Stimulated activated effector memory CD8-positive, alpha-beta T cell treated with anti-CD3 and anti-CD28 coated beads, Interleukin-12 subunit alpha, Interleukin-12 subunit beta, amount 100 ng/mL, for 72 hours (primary cell): ENCODE data around the gene SLC2A4.
"Not testable (repeated sequence)": the region's sequence is repeated elsewhere in the genome, so short reads cannot be mapped to it uniquely, and the experiment has no call there.

ENCODE experiments used
- ATAC-seq: fragments of 150-1000 bp; cut with Tn5 transposase; 2 replicates; pipeline ENCODE4 v1.10.0; 2021
- DNase-seq, 2 donors: peaks; one replicate each; pipeline ENCODE4 v3.0.0; 2021 to 2022; ENCODE audit warnings: low spot score in 2 of 2
- H3K27ac Mint-ChIP-seq: one replicate; pipeline ENCODE4 v1.8.0; 2022; ENCODE audit warnings: mild to moderate bottlenecking, mixed read lengths
- H3K36me3 Mint-ChIP-seq: one replicate; pipeline ENCODE4 v1.8.0; 2022; ENCODE audit warnings: mild to moderate bottlenecking, mixed read lengths
- H3K4me1 Mint-ChIP-seq: one replicate; pipeline ENCODE4 v1.8.0; 2022; ENCODE audit warnings: mixed read lengths
- H3K4me3 Mint-ChIP-seq: one replicate; pipeline ENCODE4 v1.8.0; 2022; ENCODE audit warnings: mild to moderate bottlenecking, mixed read lengths
- H3K9me3 Mint-ChIP-seq: one replicate; pipeline ENCODE4 v1.8.0; 2022; ENCODE audit warnings: mixed read lengths

The SLC2A4 gene

DNA sequence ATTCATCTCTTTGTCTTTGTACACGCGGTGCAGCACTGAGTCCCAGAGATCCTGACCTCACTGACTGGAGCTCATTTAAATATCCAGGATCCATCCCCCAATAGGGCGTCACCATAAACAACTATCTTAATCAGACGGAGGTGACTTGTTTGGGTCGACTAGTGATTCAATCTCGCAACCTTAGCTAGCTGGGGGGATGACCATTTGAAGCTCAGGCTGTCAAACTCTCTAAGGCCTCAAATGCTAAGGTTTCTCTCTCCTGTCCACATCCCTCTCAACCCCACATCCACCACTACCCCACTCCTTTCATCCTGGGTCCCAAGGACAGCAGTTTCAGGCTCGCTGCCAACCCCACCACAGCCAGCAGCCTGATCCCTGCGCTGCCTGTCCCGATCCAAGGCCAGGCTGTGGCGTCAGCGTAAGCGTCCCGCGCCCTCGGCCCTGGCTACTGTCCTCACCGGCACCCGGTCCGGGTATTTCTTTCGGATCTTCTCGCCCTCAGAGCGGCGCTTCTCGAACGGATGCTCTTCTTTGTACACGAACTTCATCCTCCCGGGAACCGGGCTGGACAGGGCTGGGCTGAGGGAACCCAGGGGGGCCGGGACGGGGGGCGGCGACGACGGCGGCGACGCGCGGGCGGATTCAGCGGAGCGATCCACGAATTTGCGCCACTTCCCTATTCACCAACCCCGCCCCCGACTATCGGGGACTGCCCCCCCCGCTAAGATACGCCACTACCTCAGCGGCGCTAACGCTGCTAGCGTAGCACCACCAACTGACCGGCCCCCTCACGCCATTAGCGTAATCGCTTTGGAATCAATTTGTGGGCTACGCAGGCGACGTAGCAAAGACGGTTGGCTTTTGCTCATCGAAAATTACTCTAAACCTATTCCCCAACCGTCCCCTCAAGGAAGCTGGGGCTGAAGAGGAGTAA is 39.5 kb upstream of the SLC2A4 start, which contains the start of gene GABARAP:
Gene GABARAP, minus strand, starts transcription at position 667 of the 934 bp plus-strand sequence. Its CDS starts 119 bp downstream, at position 548.
- Mint-ChIP-seq H3K4me1 (peaks cover 59% of the 10 kb centered on the region), H3K4me3 (peak within 1 kb of the TSS; percentile 99), H3K36me3 (peaks cover 96% of the 10 kb centered on the region), H3K27ac (peak within 1 kb of the TSS; percentile 99), H3K9me3 (no peaks in the 10 kb centered on the region)
- ATAC-seq (peak; percentile 59), DNase-seq (peak; percentile 87 to 97)

GRCh38 chr17:7242717-7243452 is 38.6 kb upstream of the SLC2A4 start:
- ATAC-seq (peak; percentile 68), DNase-seq (peak; percentile 88 to 97)
- peak overlapping the region; percentile 99 for H3K4me3 Mint-ChIP-seq
- H3K9me3 Mint-ChIP-seq = no peaks in the 10 kb centered on the region
- H3K4me1 Mint-ChIP-seq = peaks cover 54% of the 10 kb centered on the region
- H3K27ac Mint-ChIP-seq = peak overlapping the region; percentile 99
- peaks cover 94% of the 10 kb centered on the region for H3K36me3 Mint-ChIP-seq

DNA sequence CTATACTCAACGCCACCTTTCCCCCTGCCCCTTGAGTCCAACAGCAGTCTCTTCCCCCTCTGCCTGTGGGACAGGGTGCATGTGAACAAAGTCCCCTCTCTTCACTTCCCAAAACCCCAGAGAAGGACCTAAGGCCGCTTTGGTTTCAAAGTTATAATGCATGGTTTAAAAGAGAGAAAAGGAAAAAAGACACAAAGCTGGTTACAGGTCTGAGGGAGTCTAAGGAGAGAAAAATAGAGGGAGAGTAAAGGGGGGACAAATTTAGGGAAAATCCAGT is 38.1 kb upstream of the SLC2A4 start:
- peaks cover 95% of the 10 kb centered on the region for H3K36me3 Mint-ChIP-seq
- H3K4me1 Mint-ChIP-seq = peaks cover 55% of the 10 kb centered on the region
- ATAC-seq (no peak), DNase-seq (no peak)
- peak overlapping the region; percentile 99 for H3K27ac Mint-ChIP-seq
- peak overlapping the region; percentile 99 for H3K4me3 Mint-ChIP-seq
- H3K9me3 Mint-ChIP-seq = no peaks in the 10 kb centered on the region

DNA sequence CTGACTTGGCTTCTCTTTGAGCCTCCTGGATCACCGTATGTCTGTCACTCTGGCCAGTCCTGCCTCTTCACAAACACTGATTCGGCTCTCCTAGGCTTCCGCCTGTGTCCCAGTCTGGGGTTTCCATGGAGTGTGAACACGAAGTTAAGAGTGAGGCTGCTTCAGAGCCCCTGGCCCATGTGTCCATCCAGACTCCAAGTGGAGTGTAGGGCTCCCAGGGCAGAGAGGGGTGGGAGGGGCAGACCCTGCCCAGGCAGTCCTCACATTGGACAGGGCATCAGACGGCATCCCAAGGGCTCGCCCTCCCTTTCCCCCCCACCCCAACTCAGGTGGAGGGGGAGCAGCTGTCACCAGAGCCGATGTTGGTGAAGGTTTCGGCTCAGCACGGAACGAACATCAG is 37.7 kb upstream of the SLC2A4 start:
- peak overlapping the region; percentile 99 for H3K4me3 Mint-ChIP-seq
- ATAC-seq, DNase-seq, H3K9me3 Mint-ChIP-seq: not testable (repeated sequence)
- peaks cover 94% of the 10 kb centered on the region for H3K36me3 Mint-ChIP-seq
- peaks cover 59% of the 10 kb centered on the region for H3K4me1 Mint-ChIP-seq
- peak overlapping the region; percentile 99 for H3K27ac Mint-ChIP-seq

DNA sequence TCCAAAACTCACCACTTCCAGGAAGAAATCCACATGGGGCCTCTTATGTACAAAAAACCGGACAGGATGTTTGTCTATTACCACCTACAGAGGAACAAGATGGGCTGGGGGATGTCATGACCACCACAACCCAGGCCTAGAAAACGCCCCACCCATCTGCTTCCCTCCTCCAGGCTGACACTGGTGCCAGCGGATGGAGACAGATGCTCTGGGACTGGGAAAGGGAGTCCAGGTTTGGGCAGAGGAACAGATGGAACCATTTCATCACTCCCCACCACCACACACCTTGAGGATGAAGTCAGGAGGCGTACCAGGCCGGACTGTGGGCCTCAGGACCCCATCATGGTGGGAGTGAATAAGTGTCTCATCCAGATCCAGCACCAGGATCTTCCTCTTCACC is 34.7 kb upstream of the SLC2A4 start:
- DNase-seq = no peak
- H3K27ac Mint-ChIP-seq = peak overlapping the region; percentile 63
- ATAC-seq = no peak
- no peak overlapping the region for H3K4me3 Mint-ChIP-seq
- H3K9me3 Mint-ChIP-seq = no peaks in the 10 kb centered on the region
- H3K4me1 Mint-ChIP-seq = peaks cover 56% of the 10 kb centered on the region
- peaks cover 86% of the 10 kb centered on the region for H3K36me3 Mint-ChIP-seq

GRCh38 chr17:7248796-7249195 is 32.7 kb upstream of the SLC2A4 start:
- Mint-ChIP-seq H3K9me3 (no peaks in the 10 kb centered on the region), H3K27ac (peak overlapping the region; percentile 100), H3K4me1 (peaks cover 53% of the 10 kb centered on the region), H3K36me3 (peaks cover 86% of the 10 kb centered on the region), H3K4me3 (peak overlapping the region; percentile 92)
- ATAC-seq = no peak
- no peak for DNase-seq

DNA sequence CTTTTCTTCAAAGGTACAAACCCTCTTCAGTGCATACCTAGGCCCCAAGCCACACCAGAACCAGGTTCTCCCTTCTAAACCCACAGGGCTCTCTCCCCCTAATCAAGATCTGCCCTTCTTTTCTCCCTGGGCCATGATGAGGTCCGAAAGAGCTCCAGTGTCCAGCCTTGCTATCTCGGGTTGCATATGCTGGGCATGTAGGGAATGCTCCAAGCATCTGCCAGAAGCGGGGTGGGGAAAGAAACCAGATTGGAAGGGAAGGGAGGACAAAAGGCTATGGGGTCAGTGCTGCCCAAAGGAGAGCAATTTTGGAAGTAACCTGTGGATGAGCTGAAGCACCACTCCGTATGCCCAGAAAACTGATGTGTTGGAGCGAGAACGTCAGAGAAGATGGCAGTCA is 32.3 kb upstream of the SLC2A4 start:
- DNase-seq (no peak), ATAC-seq (no peak)
- H3K27ac Mint-ChIP-seq = peak overlapping the region; percentile 100
- peaks cover 86% of the 10 kb centered on the region for H3K36me3 Mint-ChIP-seq
- H3K4me1 Mint-ChIP-seq = peaks cover 53% of the 10 kb centered on the region
- peak overlapping the region; percentile 92 for H3K4me3 Mint-ChIP-seq
- H3K9me3 Mint-ChIP-seq = no peaks in the 10 kb centered on the region

- peak overlapping the region; percentile 100 for H3K27ac Mint-ChIP-seq
These were observed 31.7 kb upstream of the SLC2A4 start for GRCh38 chr17:7249830-7250229.

GRCh38 chr17:7250695-7251627 is 30.6 kb upstream of the SLC2A4 start:
- peak overlapping the region; percentile 92 for H3K4me3 Mint-ChIP-seq
- H3K4me1 Mint-ChIP-seq = peaks cover 52% of the 10 kb centered on the region
- DNase-seq (no peak), ATAC-seq (peak; percentile 11)
- peaks cover 86% of the 10 kb centered on the region for H3K36me3 Mint-ChIP-seq
- peak overlapping the region; percentile 100 for H3K27ac Mint-ChIP-seq
- no peaks in the 10 kb centered on the region for H3K9me3 Mint-ChIP-seq

More at GRCh38 chr17:7249830-7250229, 31.7 kb upstream of the SLC2A4 start:
- Mint-ChIP-seq H3K9me3 (no peaks in the 10 kb centered on the region), H3K4me3 (peak overlapping the region; percentile 92), H3K4me1 (peaks cover 53% of the 10 kb centered on the region), H3K36me3 (peaks cover 86% of the 10 kb centered on the region)
- no peak for ATAC-seq
- no peak for DNase-seq

- peaks cover 50% of the 10 kb centered on the region for H3K4me1 Mint-ChIP-seq
- H3K27ac Mint-ChIP-seq = peak within 1 kb of the TSS; percentile 100
- peaks cover 86% of the 10 kb centered on the region for H3K36me3 Mint-ChIP-seq
- ATAC-seq (peak; percentile 97), DNase-seq (peak; percentile 100)
- H3K4me3 Mint-ChIP-seq = peak within 1 kb of the TSS; percentile 92
- no peaks in the 10 kb centered on the region for H3K9me3 Mint-ChIP-seq
These were observed 29.8 kb upstream of the SLC2A4 start, which contains the start of gene CTDNEP1 for GRCh38 chr17:7251661-7252175. Gene CTDNEP1, minus strand, starts transcription at chr17:7251734. Its CDS starts 438 bp downstream, at chr17:7251296.

DNA sequence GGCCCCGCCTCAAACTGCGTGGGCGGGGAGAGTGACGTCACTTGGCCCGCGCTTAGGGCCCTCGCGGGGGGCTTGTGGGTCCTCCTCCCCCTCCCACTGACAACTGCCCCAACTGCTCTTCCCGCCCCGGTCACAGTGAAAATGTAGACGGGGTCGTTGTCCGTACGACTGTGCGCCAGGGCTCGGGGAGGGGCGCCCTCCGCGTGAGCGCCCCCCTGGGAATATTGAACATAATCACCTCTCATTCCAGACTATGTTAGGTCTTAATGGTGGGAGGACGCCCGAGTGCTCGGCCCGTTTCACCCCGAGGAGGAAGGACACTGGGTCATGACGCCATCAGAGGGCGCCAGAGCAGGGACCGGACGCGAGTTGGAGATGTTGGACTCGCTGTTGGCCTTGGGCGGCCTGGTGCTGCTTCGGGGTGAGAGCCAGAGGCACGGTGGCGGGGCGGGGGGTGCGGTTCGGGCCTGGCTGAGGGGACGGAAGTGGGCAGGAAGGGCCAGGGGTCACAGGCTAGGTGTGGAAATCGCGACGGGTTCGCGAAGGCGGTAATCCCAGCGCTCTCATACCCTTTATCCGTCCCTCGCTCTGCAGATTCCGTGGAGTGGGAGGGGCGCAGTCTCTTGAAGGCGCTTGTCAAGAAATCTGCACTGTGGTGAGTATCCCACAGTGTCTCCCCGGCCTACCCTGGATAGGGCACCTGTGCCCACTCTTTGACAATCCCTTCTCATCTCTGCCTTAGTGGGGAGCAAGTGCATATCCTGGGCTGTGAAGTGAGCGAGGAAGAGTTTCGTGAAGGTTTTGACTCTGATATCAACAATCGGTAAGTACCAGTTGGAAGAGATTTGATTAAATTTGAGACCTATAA is 29.1 kb upstream of the SLC2A4 start, which contains the start of gene ELP5:
Gene ELP5, plus strand, starts transcription at position 40 of the 868 bp plus-strand sequence. Its CDS starts 336 bp downstream, at position 376.
- peak; percentile 81 for ATAC-seq
- H3K4me3 Mint-ChIP-seq = peak within 1 kb of the TSS; percentile 92
- DNase-seq = peak; percentile 83 to 95
- H3K27ac Mint-ChIP-seq = peak within 1 kb of the TSS; percentile 100
- H3K36me3 Mint-ChIP-seq = peaks cover 87% of the 10 kb centered on the region
- H3K4me1 Mint-ChIP-seq = peaks cover 51% of the 10 kb centered on the region
- no peaks in the 10 kb centered on the region for H3K9me3 Mint-ChIP-seq

DNA sequence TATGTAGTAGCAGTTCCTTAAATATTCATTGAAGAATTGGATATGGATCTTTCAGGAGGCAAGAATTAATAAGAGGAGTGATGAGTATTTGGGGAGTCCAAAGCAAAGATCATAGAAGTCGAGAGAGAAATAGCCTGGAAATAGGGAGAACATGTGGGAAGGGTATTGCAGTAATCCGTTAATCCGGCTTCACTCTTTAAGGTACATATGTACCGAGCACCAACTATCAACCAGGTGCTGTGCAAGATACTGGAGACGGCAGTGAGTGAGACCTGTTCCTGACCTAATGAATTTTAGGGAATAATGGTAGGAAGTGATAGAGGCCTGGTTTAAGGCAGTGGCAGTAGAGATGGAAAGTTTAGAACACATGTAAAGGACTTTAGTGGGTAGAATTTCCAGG is 28.4 kb upstream of the SLC2A4 start:
- ATAC-seq (no peak), DNase-seq (no peak)
- peak overlapping the region; percentile 100 for H3K27ac Mint-ChIP-seq
- peaks cover 51% of the 10 kb centered on the region for H3K4me1 Mint-ChIP-seq
- H3K9me3 Mint-ChIP-seq = no peaks in the 10 kb centered on the region
- peak overlapping the region; percentile 92 for H3K4me3 Mint-ChIP-seq
- peaks cover 89% of the 10 kb centered on the region for H3K36me3 Mint-ChIP-seq

DNA sequence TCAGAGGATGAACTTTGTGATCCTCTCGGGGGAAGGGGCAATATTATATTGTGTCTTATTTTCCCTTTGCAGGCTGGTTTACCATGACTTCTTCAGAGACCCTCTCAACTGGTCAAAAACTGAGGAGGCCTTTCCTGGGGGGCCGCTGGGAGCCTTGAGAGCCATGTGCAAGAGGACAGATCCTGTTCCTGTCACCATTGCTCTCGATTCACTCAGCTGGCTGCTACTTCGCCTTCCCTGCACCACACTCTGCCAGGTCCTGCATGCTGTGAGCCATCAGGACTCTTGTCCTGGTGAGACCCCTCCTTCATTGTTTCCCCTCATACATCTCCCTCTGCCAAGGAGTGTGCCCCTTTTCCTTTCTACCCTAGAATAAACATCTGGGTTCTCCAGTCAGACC is 27.0 kb upstream of the SLC2A4 start:
- H3K36me3 Mint-ChIP-seq = peaks cover 96% of the 10 kb centered on the region
- no peak overlapping the region for H3K27ac Mint-ChIP-seq
- DNase-seq (no peak), ATAC-seq (no peak)
- peaks cover 38% of the 10 kb centered on the region for H3K4me1 Mint-ChIP-seq
- no peaks in the 10 kb centered on the region for H3K9me3 Mint-ChIP-seq
- H3K4me3 Mint-ChIP-seq = no peak overlapping the region
